Left ventricle myocardium superior (tissue), 1 donor: Measurements from ENCODE around the gene SRGAP1. TPM values are rescaled to one million over a fixed set of nuclear protein-coding genes. Genes with fewer than 3 reads are reported as not detected.
A peak's percentile ranks its signal among the peaks of the same experiment; 100 is the strongest.
"Not testable (repeated sequence)": the region's sequence is repeated elsewhere in the genome, so short reads cannot be mapped to it uniquely, and the experiment has no call there.

ENCODE experiments used
- ATAC-seq: fragments of 200-7000 bp; cut with Tn5 transposase; one replicate; pipeline ENCODE4 v1.9.1; 2020; ENCODE audit warnings: mild to moderate bottlenecking, moderate library complexity
- DNase-seq: peaks from one replicate; pipeline ENCODE4 v3.0.0-alpha.2; 2020
- intact Hi-C: fragments of 100-400 bp; cut with micrococcal nuclease; formaldehyde crosslinking; loops from one replicate; pipeline ENCODE4 v1.11.0; 2022
- total RNA-seq: library from RNA; stranded (reverse); fragmentation: NEBNext Ultra II Directional; extraction: Animal tissue kit (Norgen Biotek cat#: 25700); gene quantifications from one replicate; pipeline ENCODE4 v1.2.1, GENCODE V29; 2021
- donor health status: DM: no; HTN: yes; CAD: no; lungs with severe emphysema.

Gene SRGAP1
- total RNA-seq, 1 donor from 2014 or later = 2.6 TPM

GRCh38 chr12:64019101-64019500 lies 174.6 kb downstream of the SRGAP1 start:
- no peak for ATAC-seq
- intact Hi-C loops = no loop called here
- DNase-seq = no peak

- intact Hi-C loops = no loop called here
- no peak for ATAC-seq
- no peak for DNase-seq
These were observed 175.2 kb downstream of the SRGAP1 start for GRCh38 chr12:64019654-64020053.

- intact Hi-C loops = no loop called here
- no peak for ATAC-seq
These were observed 180.9 kb downstream of the SRGAP1 start for GRCh38 chr12:64025174-64025958.

GRCh38 chr12:64027311-64027710 lies 182.8 kb downstream of the SRGAP1 start:
- DNase-seq (no peak), ATAC-seq (no peak)
- intact Hi-C loops = no loop called here

More at GRCh38 chr12:64025174-64025958, 180.9 kb downstream of the SRGAP1 start:
- DNase-seq = no peak

- intact Hi-C loops = no loop called here
- DNase-seq = no peak
- ATAC-seq = no peak
These were observed 184.0 kb downstream of the SRGAP1 start for GRCh38 chr12:64028541-64028940.

- ATAC-seq = no peak
- intact Hi-C loops = no loop called here
- DNase-seq = no peak
These were observed 184.7 kb downstream of the SRGAP1 start for GRCh38 chr12:64029013-64029857.

- ATAC-seq = no peak
These were observed 185.7 kb downstream of the SRGAP1 start for GRCh38 chr12:64030155-64030554.

GRCh38 chr12:64034056-64034455 lies 189.6 kb downstream of the SRGAP1 start:
- ATAC-seq = not testable (repeated sequence)

More at GRCh38 chr12:64030155-64030554, 185.7 kb downstream of the SRGAP1 start:
- intact Hi-C loops = no loop called here
- no peak for DNase-seq

GRCh38 chr12:64034901-64035576 lies 190.5 kb downstream of the SRGAP1 start:
- no peak for DNase-seq
- no peak for ATAC-seq
- intact Hi-C loops = no loop called here

More at GRCh38 chr12:64034056-64034455, 189.6 kb downstream of the SRGAP1 start:
- DNase-seq, intact Hi-C loops: not testable (repeated sequence)

- no peak for DNase-seq
- intact Hi-C loops = no loop called here
- no peak for ATAC-seq
These were observed 191.9 kb downstream of the SRGAP1 start for GRCh38 chr12:64036414-64036813.

- intact Hi-C loops = no loop called here
- peak; percentile 69 for ATAC-seq
- DNase-seq = no peak
These were observed 194.9 kb downstream of the SRGAP1 start for GRCh38 chr12:64039281-64039871.

- no peak for DNase-seq
- intact Hi-C loops = no loop called here
- no peak for ATAC-seq
These were observed 198.4 kb downstream of the SRGAP1 start for GRCh38 chr12:64042911-64043310.

GRCh38 chr12:64044191-64044590 lies 199.7 kb downstream of the SRGAP1 start:
- DNase-seq = no peak
- no peak for ATAC-seq
- intact Hi-C loops = no loop called here

- intact Hi-C loops = no loop called here
- no peak for ATAC-seq
- DNase-seq = no peak
These were observed 206.6 kb downstream of the SRGAP1 start for GRCh38 chr12:64051057-64051456.

GRCh38 chr12:64053117-64053516 lies 208.6 kb downstream of the SRGAP1 start:
- no peak for ATAC-seq
- DNase-seq = no peak
- intact Hi-C loops = no loop called here

GRCh38 chr12:64054079-64054520 lies 209.6 kb downstream of the SRGAP1 start:
- ATAC-seq = no peak
- no peak for DNase-seq
- intact Hi-C loops = no loop called here

GRCh38 chr12:64056741-64057140 lies 212.2 kb downstream of the SRGAP1 start:
- intact Hi-C loops = no loop called here
- no peak for ATAC-seq

GRCh38 chr12:64057706-64058105 lies 213.2 kb downstream of the SRGAP1 start:
- ATAC-seq (no peak), DNase-seq (no peak)
- intact Hi-C loops = no loop called here

More at GRCh38 chr12:64056741-64057140, 212.2 kb downstream of the SRGAP1 start:
- DNase-seq = no peak
